H1 (cell line): ENCODE data around the gene HRH3. TPM values are rescaled to one million over a fixed set of nuclear protein-coding genes. Genes with fewer than 3 reads are reported as not detected.

ENCODE experiments used
- BCL11A ChIP-seq, 2 experiments: IDR thresholded peaks; one replicate each; pipeline ENCODE4 v1.6.1; 2011; ENCODE audit warnings: low read depth in 2 of 2, low read length in 2 of 2, mild to moderate bottlenecking in 2 of 2
- CREB1 ChIP-seq: IDR thresholded peaks from 2 replicates; pipeline ENCODE4 v1.6.1; 2012; ENCODE audit warnings: inconsistent platforms
- EGR1 ChIP-seq: IDR thresholded peaks from 2 replicates; pipeline ENCODE4 v1.6.1; 2011; ENCODE audit warnings: low read depth, low read length, borderline replicate concordance
- GABPA ChIP-seq: IDR thresholded peaks from 2 replicates; pipeline ENCODE4 v1.6.1; 2011; ENCODE audit warnings: mild to moderate bottlenecking, low read length, moderate library complexity, borderline replicate concordance; ENCODE audit not compliant: insufficient read depth
- HDAC2 ChIP-seq, 2 experiments: fragments of 300-600 bp in 1 of 2; sonication (generic) in 1 of 2; IDR thresholded peaks; 2 replicates each; pipeline ENCODE4 v1.6.1; 2011 to 2012; ENCODE audit warnings: low read depth in 2 of 2, low read length in 2 of 2, mild to moderate bottlenecking in 2 of 2, moderate library complexity in 2 of 2, borderline replicate concordance in 1 of 2, inconsistent platforms in 1 of 2
- JUND ChIP-seq: IDR thresholded peaks from 2 replicates; pipeline ENCODE4 v1.6.1; 2011; ENCODE audit warnings: mild to moderate bottlenecking, improper control_type of control experiment, low read length
- KDM4A ChIP-seq: IDR thresholded peaks from one replicate; pipeline ENCODE4 v1.7.1; 2012; ENCODE audit warnings: low read depth, mild to moderate bottlenecking, moderate library complexity, low read length, inconsistent platforms; ENCODE audit not compliant: severe bottlenecking
- POLR2AphosphoS5 ChIP-seq: IDR thresholded peaks from 2 replicates; pipeline ENCODE4 v1.6.1; 2011; ENCODE audit warnings: low read depth, low read length
- RAD21 ChIP-seq, 2 experiments: IDR thresholded peaks in 1 of 2; conservative IDR thresholded peaks in 1 of 2; 2 replicates each; pipeline ENCODE4 v1.6.1; 2011; ENCODE audit warnings: low read depth in 2 of 2, low read length in 2 of 2, improper control_type of control experiment in 1 of 2, inconsistent platforms in 1 of 2, mild to moderate bottlenecking in 1 of 2, moderate library complexity in 1 of 2
- TAF1 ChIP-seq: IDR thresholded peaks from 2 replicates; pipeline ENCODE4 v1.6.1; 2011; ENCODE audit warnings: mild to moderate bottlenecking, low read depth, low read length
- TEAD4 ChIP-seq: IDR thresholded peaks from 2 replicates; pipeline ENCODE4 v1.6.1; 2012; ENCODE audit warnings: low read depth, low read length, inconsistent platforms, mixed read lengths
- polyA plus RNA-seq, 7 experiments: library from polyadenylated mRNA; depleted of rRNA in 3 of 7; stranded (reverse) in 5 of 7; unstranded in 2 of 7; fragments of >200 nt in 5 of 7; fragments of 200-250 nt in 2 of 7; gene quantifications; 1 replicate in 5 of 7; 2 replicates in 1 of 7; 4 replicates in 1 of 7; pipeline versions ENCODE4 v1.2.1 to v1.2.3, GENCODE V29; 2011 to 2013; ENCODE audit warnings: missing spikeins in 2 of 7, mixed read lengths in 2 of 7
- total RNA-seq: library from RNA; stranded (reverse); fragmentation: NEBNext Ultra II Directional; extraction: Animal tissue kit (Norgen Biotek cat#: 25700); gene quantifications from 2 replicates; pipeline ENCODE4 v1.2.1, GENCODE V29; 2021
- TF ChIP-seq, protein P1 (sequence below): IDR thresholded peaks from 2 replicates; pipeline ENCODE4 v1.6.1; 2012; ENCODE audit warnings: low read length, inconsistent platforms

HRH3 gene
- total and polyA plus RNA-seq, 2 of the 8 experiments (the other 6 are each of a cell fraction or from before 2014, with no cell fraction given), result 2.0 to 4.5 TPM

DNA sequence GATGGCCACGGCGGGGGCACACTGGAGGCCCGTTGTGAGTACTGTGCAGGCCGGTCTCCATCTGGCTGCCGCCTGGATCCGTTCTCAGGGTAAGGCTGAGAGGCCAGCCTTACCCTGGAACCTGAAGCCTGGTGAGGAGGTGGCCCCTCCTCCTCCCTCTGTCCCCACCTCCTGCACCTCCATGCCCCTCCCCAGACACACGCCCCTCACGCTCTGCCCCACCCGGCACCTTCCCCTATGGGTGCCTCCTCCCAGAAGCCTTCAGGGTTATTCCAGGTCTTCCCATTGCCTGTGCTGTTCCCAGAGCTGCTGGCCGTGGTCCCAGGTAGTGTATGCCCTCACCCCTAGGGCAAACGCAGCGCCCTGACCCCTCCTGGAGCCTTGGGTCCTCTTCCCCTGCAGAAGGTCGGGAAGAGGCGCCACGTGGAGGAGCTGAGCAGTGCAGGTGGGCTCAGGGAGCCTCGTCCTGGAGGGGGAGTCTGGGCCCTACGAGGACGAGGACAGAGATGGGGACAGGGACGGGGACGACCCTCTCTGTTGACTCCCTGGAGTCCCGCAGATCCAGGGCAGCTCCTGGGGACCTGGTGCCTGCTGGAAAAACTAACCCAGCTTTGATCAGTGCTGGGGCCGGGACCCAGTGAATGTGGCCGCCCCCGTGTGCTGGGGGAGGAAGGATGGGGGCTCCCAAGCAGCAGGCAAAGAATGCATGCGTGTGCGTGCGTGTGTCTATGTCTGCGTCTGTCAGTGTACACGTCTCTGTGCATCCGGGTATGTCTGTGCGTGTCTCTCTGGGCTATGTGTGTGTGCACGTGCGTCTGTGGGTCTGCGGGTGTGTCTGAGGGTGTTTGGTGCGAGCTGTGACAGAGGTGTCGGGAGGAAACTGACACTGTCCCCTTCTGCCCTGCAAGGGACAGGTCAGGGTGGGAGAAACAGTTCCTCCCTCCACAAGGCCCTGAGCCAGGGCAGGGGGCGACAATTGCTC, 8.2 kb upstream of the HRH3 start (continued):
- TF ChIP-seq GABPA, result no peak
- TF ChIP-seq, protein P1, sequence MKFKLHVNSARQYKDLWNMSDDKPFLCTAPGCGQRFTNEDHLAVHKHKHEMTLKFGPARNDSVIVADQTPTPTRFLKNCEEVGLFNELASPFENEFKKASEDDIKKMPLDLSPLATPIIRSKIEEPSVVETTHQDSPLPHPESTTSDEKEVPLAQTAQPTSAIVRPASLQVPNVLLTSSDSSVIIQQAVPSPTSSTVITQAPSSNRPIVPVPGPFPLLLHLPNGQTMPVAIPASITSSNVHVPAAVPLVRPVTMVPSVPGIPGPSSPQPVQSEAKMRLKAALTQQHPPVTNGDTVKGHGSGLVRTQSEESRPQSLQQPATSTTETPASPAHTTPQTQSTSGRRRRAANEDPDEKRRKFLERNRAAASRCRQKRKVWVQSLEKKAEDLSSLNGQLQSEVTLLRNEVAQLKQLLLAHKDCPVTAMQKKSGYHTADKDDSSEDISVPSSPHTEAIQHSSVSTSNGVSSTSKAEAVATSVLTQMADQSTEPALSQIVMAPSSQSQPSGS, result no peak
- TF ChIP-seq RAD21 (IDR thresholded peaks at IDR 0.05 in 1 of 2, conservative IDR thresholded peaks at IDR 0.05 in 1 of 2; ENCODE audit: low read depth in 2 of 2, low read length in 2 of 2), result peak in 1 of 2 experiments; percentile 18; a peak in 1 of 4 replicates
- TF ChIP-seq JUND, result no peak
- TF ChIP-seq TEAD4, result no peak
- no peak for TF ChIP-seq CREB1
- TF ChIP-seq KDM4A, result no peak
- TF ChIP-seq POLR2AphosphoS5, result no peak
- TF ChIP-seq TAF1, result 0 out of 2 replicates have a peak, but pooled peaks have one; percentile 40
- TF ChIP-seq BCL11A (IDR thresholded peaks at IDR 0.05; ENCODE audit: low read depth in 2 of 2, low read length in 2 of 2), result no peak
- no peak for TF ChIP-seq HDAC2 (IDR thresholded peaks at IDR 0.05; ENCODE audit: borderline replicate concordance in 1 of 2, low read depth in 2 of 2, low read length in 2 of 2)
- TF ChIP-seq EGR1, result no peak
